CD8-positive, alpha-beta memory T cell (primary cell): Measurements from ENCODE around the gene STIP1. TPM values are rescaled to one million over a fixed set of nuclear protein-coding genes. Genes with fewer than 3 reads are reported as not detected.

Experiments
- CTCF ChIA-PET: fragments of 350-600 bp; sonication (Branson Sonifier 250); formaldehyde crosslinking; loops from one replicate; lab custom pipeline; 2021; ENCODE audit warnings: antibody characterized with exemption; lab: Charles Lee
- POLR2A ChIA-PET: fragments of 350-600 bp; sonication (Branson Sonifier 250); formaldehyde crosslinking; loops from one replicate; lab custom pipeline; 2021; ENCODE audit warnings: antibody characterized with exemption; lab: Charles Lee
- DNase-seq, 5 donors: peaks; one replicate each; pipeline versions ENCODE4 v3.0.0 to v3.0.0-alpha.2; 2020 to 2022; ENCODE audit warnings: mixed read lengths in 1 of 5
- H3K27ac ChIP-seq: one replicate; pipeline ENCODE4 v1.7.0; 2013; ENCODE audit warnings: low read depth, mild to moderate bottlenecking, low read length, moderate library complexity
- H3K27me3 ChIP-seq: 2 replicates; pipeline ENCODE4 v1.7.0; 2013; ENCODE audit warnings: low read length, mild to moderate bottlenecking; ENCODE audit not compliant: insufficient read depth, poor library complexity, severe bottlenecking
- H3K36me3 ChIP-seq: 2 replicates; pipeline ENCODE4 v1.7.0; 2013; ENCODE audit warnings: mild to moderate bottlenecking, low read length, moderate library complexity; ENCODE audit not compliant: insufficient read depth
- H3K4me1 ChIP-seq: 2 replicates; pipeline ENCODE4 v1.7.0; 2013; ENCODE audit warnings: mild to moderate bottlenecking, low read length, moderate library complexity; ENCODE audit not compliant: insufficient read depth
- H3K4me3 ChIP-seq: 2 replicates; pipeline ENCODE4 v1.7.0; 2013; ENCODE audit warnings: mild to moderate bottlenecking, low read length
- H3K9me3 ChIP-seq: 2 replicates; pipeline ENCODE4 v1.7.0; 2013; ENCODE audit warnings: mild to moderate bottlenecking, low read length
- H3K27ac Mint-ChIP-seq, 8 donors: one replicate each; pipeline ENCODE4 v1.8.0; 2020 to 2021; ENCODE audit warnings: mixed read lengths in 8 of 8, mild to moderate bottlenecking in 6 of 8, inconsistent platforms in 3 of 8, moderate library complexity in 3 of 8
- H3K27me3 Mint-ChIP-seq, 2 donors: one replicate each; pipeline ENCODE4 v1.8.0; 2020 to 2021; ENCODE audit warnings: mixed read lengths in 2 of 2, mild to moderate bottlenecking in 1 of 2, moderate library complexity in 1 of 2
- H3K36me3 Mint-ChIP-seq, 3 donors: one replicate each; pipeline ENCODE4 v1.8.0; 2020 to 2021; ENCODE audit warnings: mixed read lengths in 3 of 3, inconsistent platforms in 1 of 3, mild to moderate bottlenecking in 1 of 3
- H3K4me1 Mint-ChIP-seq, 3 donors: one replicate each; pipeline ENCODE4 v1.8.0; 2020 to 2021; ENCODE audit warnings: mixed read lengths in 3 of 3, inconsistent platforms in 1 of 3, mild to moderate bottlenecking in 1 of 3
- H3K4me3 Mint-ChIP-seq, 7 donors: one replicate each; pipeline ENCODE4 v1.8.0; 2020 to 2021; ENCODE audit warnings: mixed read lengths in 7 of 7, mild to moderate bottlenecking in 6 of 7, moderate library complexity in 4 of 7, inconsistent platforms in 2 of 7
- H3K9me3 Mint-ChIP-seq, 5 donors: one replicate each; pipeline ENCODE4 v1.8.0; 2020 to 2022; ENCODE audit warnings: mixed read lengths in 5 of 5, mild to moderate bottlenecking in 3 of 5, moderate library complexity in 2 of 5, inconsistent platforms in 1 of 5
- polyA plus RNA-seq: library from polyadenylated mRNA; unstranded; fragments of 300-500 nt; fragmentation: Illumina TruSeq; gene quantifications from one replicate; pipeline ENCODE4 v1.2.3, GENCODE V29; 2021
- total RNA-seq, 2 experiments: library from RNA; stranded (reverse); gene quantifications; one replicate each; pipeline ENCODE4 v1.2.3, GENCODE V29; 2021

Gene STIP1
- total and polyA plus RNA-seq, 3 experiments from 2014 or later, result 108 to 461 (median 457) TPM

GRCh38 chr11:64192434-64192833 is 6.5 kb downstream of the STIP1 start:
- Mint-ChIP-seq H3K27ac (peak overlapping the region in 4 of 8 donors; percentile 14 to 35 (median 18)), H3K27me3 (no peaks in the 10 kb centered on the region), H3K4me1 (peaks cover 14 to 31% (median 29%) of the 10 kb centered on the region in 3 donors), H3K9me3 (no peaks in the 10 kb centered on the region), H3K4me3 (no peak overlapping the region), H3K36me3 (peaks cover 13 to 65% (median 14%) of the 10 kb centered on the region in 3 donors)
- H3K9me3 ChIP-seq, result no peaks in the 10 kb centered on the region
- no peak overlapping the region for H3K27ac ChIP-seq
- H3K27me3 ChIP-seq, result no peaks in the 10 kb centered on the region
- DNase-seq, result no peak
- peaks cover 49% of the 10 kb centered on the region for H3K36me3 ChIP-seq
- ChIA-PET CTCF (interaction anchor here (1.3 to 1.4 kb wide), 2 partner anchors 14 to 112 kb away, joined by 4 read pairs; partner anchors contain the start of gene FERMT3), POLR2A (no interaction called here)
- H3K4me1 ChIP-seq, result peaks cover 19% of the 10 kb centered on the region
- H3K4me3 ChIP-seq, result no peak overlapping the region

DNA sequence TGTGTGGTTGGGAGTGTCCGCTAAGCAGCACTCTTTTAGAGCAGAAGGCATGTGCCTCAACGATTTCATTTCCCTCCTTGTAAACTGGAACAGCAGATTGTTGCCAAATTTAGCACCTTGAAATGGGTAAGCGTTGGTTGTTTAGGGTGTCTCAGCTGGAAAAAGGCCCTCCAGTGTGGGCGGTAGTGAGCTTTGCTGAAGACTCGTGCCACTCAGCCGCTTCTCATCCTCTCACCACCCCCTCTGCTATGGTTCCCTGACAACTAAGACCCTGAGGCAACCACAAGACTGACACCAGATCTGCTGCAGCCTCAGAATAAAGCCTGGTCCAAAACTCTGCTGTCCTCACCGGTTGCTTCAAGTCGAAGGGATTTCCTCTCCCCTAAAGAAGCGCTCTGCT is 10.7 kb downstream of the STIP1 start:
- no peak for DNase-seq
- Mint-ChIP-seq H3K36me3 (peaks cover 19 to 86% (median 20%) of the 10 kb centered on the region in 3 donors), H3K27me3 (no peaks in the 10 kb centered on the region), H3K4me3 (no peak overlapping the region), H3K4me1 (peaks cover 5 to 13% (median 13%) of the 10 kb centered on the region in 3 donors), H3K9me3 (no peaks in the 10 kb centered on the region), H3K27ac (peak overlapping the region in 3 of 8 donors; percentile 19 to 52 (median 19))
- ChIA-PET CTCF (interaction anchor here (2.4 to 2.6 kb wide), 2 partner anchors 9 to 104 kb away, joined by 5 to 11 read pairs; partner anchors contain the start of gene FERMT3), POLR2A (interaction anchor here (0.6 kb wide), 1 partner anchor 11 kb away, joined by 3 read pairs; no protein-coding TSS in a partner anchor)
- H3K27ac ChIP-seq, result no peak overlapping the region
- no peak overlapping the region for H3K4me3 ChIP-seq
- no peaks in the 10 kb centered on the region for H3K27me3 ChIP-seq
- H3K36me3 ChIP-seq, result peaks cover 68% of the 10 kb centered on the region
- peaks cover 5% of the 10 kb centered on the region for H3K4me1 ChIP-seq
- H3K9me3 ChIP-seq, result no peaks in the 10 kb centered on the region

DNA sequence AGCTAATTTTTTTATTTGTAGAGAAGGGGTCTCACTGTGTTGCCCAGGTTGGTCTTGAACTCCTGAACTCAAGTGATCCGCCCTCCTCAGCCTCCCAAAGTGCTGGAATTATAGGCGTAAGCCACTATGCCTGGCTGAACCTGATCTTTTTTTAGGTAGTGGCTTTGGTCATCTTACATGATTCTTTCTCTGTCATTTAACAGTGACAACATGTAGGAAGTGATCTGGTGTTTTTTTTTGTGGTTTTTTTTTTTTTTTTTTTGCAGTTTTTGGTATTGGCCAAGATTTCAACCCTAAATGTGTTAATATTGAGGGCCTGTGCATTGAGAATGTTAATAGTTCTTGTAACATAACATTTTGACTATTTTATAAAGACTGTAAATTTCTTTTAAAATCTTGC is 12.5 kb downstream of the STIP1 start:
- H3K9me3 Mint-ChIP-seq, result no peaks in the 10 kb centered on the region
- Histone ChIP-seq H3K4me3 (no peak overlapping the region), H3K36me3 (peaks cover 73% of the 10 kb centered on the region), H3K27ac (no peak overlapping the region), H3K4me1 (no peaks in the 10 kb centered on the region), H3K27me3 (no peaks in the 10 kb centered on the region), H3K9me3 (no peaks in the 10 kb centered on the region)
- no peak for DNase-seq
- peaks cover under 1 to 5% (median 4%) of the 10 kb centered on the region in 3 donors for H3K4me1 Mint-ChIP-seq
- H3K27me3 Mint-ChIP-seq, result no peaks in the 10 kb centered on the region
- no peak overlapping the region for H3K4me3 Mint-ChIP-seq
- ChIA-PET CTCF (interaction anchor here (1.8 to 2.4 kb wide), 2 partner anchors 11 to 102 kb away, joined by 4 to 5 read pairs; no protein-coding TSS in a partner anchor), POLR2A (no interaction called here)
- peaks cover 22 to 90% (median 25%) of the 10 kb centered on the region in 3 donors for H3K36me3 Mint-ChIP-seq
- peak overlapping the region in 2 of 8 donors; percentile 12 to 61 for H3K27ac Mint-ChIP-seq

GRCh38 chr11:64201543-64201942 is 15.6 kb downstream of the STIP1 start:
- H3K27me3 ChIP-seq, result no peaks in the 10 kb centered on the region
- Mint-ChIP-seq H3K27ac (peak overlapping the region in 4 of 8 donors; percentile 4 to 88 (median 36)), H3K9me3 (no peaks in the 10 kb centered on the region), H3K4me3 (no peak overlapping the region), H3K4me1 (peaks cover 20 to 29% (median 21%) of the 10 kb centered on the region in 3 donors), H3K36me3 (peaks cover 19 to 73% (median 23%) of the 10 kb centered on the region in 3 donors), H3K27me3 (no peaks in the 10 kb centered on the region)
- DNase-seq, result no peak
- ChIA-PET CTCF (interaction anchor here (0.7 to 10.4 kb wide), 4 partner anchors 101 to 256 kb away, joined by 3 to 281 read pairs (median 4); partner anchors contain the start of genes CATSPERZ, ESRRA, PRDX5 and TRMT112), POLR2A (interaction anchor here (0.7 kb wide), 1 partner anchor 28 kb away, joined by 3 read pairs; no protein-coding TSS in a partner anchor)
- no peak overlapping the region for H3K4me3 ChIP-seq
- H3K9me3 ChIP-seq, result no peaks in the 10 kb centered on the region
- peaks cover 53% of the 10 kb centered on the region for H3K36me3 ChIP-seq
- H3K4me1 ChIP-seq, result peaks cover 25% of the 10 kb centered on the region
- H3K27ac ChIP-seq, result no peak overlapping the region

DNA sequence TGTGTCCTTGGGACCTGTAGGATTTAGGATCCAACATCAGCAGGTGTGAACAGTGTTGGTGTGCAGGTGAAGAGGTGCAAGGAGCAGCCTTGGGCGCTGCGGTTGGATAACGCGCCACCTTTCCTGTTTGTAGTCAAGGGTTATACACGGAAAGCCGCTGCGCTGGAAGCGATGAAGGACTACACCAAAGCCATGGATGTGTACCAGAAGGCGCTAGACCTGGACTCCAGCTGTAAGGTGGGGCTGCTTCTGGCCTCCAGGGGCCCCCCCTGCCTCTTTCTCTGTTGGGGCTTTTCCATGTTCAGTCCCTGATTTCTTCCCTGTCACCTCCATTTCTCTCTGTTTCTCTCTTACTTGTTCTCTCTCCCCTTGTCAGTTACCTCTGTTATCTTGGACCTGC is 17.0 kb downstream of the STIP1 start:
- Mint-ChIP-seq H3K9me3 (no peaks in the 10 kb centered on the region), H3K27ac (peak overlapping the region in 2 of 8 donors; percentile 12 to 92), H3K4me1 (peaks cover 16 to 39% (median 25%) of the 10 kb centered on the region in 3 donors), H3K36me3 (peaks cover 12 to 72% (median 17%) of the 10 kb centered on the region in 3 donors), H3K27me3 (no peaks in the 10 kb centered on the region), H3K4me3 (no peak overlapping the region)
- Histone ChIP-seq H3K36me3 (peaks cover 39% of the 10 kb centered on the region), H3K27me3 (no peaks in the 10 kb centered on the region), H3K4me3 (no peak overlapping the region), H3K9me3 (no peaks in the 10 kb centered on the region), H3K4me1 (peaks cover 28% of the 10 kb centered on the region), H3K27ac (no peak overlapping the region)
- CTCF ChIA-PET, result interaction anchor here (1.7 to 10.4 kb wide), 5 partner anchors 19 to 129 kb away, joined by 5 to 281 read pairs (median 62); partner anchors contain the start of genes CATSPERZ, ESRRA, NUDT22 and PPP1R14B
- DNase-seq, result no peak
- POLR2A ChIA-PET, result interaction anchor here (0.6 to 5.7 kb wide), 2 partner anchors 17 to 49 kb away, joined by 3 to 53 read pairs; partner anchors contain the start of genes PLCB3 and STIP1

- ChIA-PET POLR2A (interaction anchor here (0.6 to 5.7 kb wide), 7 partner anchors 15 to 114 kb away, joined by 3 to 69 read pairs (median 35); partner anchors contain the start of genes FKBP2, NUDT22, PLCB3 and PRDX5), CTCF (interaction anchor here (1.5 to 10.4 kb wide), 18 partner anchors 15 to 449 kb away, joined by 4 to 281 read pairs (median 9); partner anchors contain the start of genes CATSPERZ, DNAJC4, ESRRA and NUDT22)
- Histone ChIP-seq H3K27me3 (no peaks in the 10 kb centered on the region), H3K27ac (no peak overlapping the region), H3K36me3 (peaks cover 38% of the 10 kb centered on the region), H3K4me1 (peaks cover 33% of the 10 kb centered on the region), H3K4me3 (no peak overlapping the region), H3K9me3 (no peaks in the 10 kb centered on the region)
- H3K4me1 Mint-ChIP-seq, result peaks cover 16 to 45% (median 27%) of the 10 kb centered on the region in 3 donors
- H3K27ac Mint-ChIP-seq, result peak overlapping the region in 5 of 8 donors; percentile 12 to 92 (median 60)
- H3K36me3 Mint-ChIP-seq, result peaks cover 12 to 68% (median 17%) of the 10 kb centered on the region in 3 donors
- H3K27me3 Mint-ChIP-seq, result no peaks in the 10 kb centered on the region
- DNase-seq, result no peak
- no peaks in the 10 kb centered on the region for H3K9me3 Mint-ChIP-seq
- peak overlapping the region in 2 of 7 donors; percentile 32 to 48 for H3K4me3 Mint-ChIP-seq
Observed at GRCh38 chr11:64203421-64204079, 17.6 kb downstream of the STIP1 start.

DNA sequence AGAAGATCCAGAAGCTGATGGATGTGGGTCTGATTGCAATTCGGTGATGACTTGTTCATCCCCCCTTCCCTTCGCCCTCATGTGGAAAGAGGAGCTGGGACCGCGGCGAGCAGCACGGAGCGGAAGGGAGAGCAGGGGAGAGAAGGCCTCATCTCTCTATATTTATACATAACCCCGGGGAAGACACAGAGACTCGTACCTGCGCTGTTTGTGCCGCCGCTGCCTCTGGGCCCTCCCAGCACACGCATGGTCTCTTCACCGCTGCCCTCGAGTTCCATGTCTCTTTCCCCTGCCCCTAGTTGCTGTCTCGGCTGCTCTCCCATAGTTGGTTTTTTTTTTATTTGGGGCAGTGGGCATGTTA is 18.1 kb downstream of the STIP1 start:
- H3K4me3 Mint-ChIP-seq, result peak overlapping the region in 2 of 7 donors; percentile 32 to 48
- peak overlapping the region in 7 of 8 donors; percentile 72 to 99 (median 96) for H3K27ac Mint-ChIP-seq
- no peak for DNase-seq
- Histone ChIP-seq H3K36me3 (peaks cover 38% of the 10 kb centered on the region), H3K9me3 (no peaks in the 10 kb centered on the region), H3K27me3 (no peaks in the 10 kb centered on the region), H3K4me3 (no peak overlapping the region), H3K27ac (no peak overlapping the region), H3K4me1 (peaks cover 38% of the 10 kb centered on the region)
- no peaks in the 10 kb centered on the region for H3K27me3 Mint-ChIP-seq
- no peaks in the 10 kb centered on the region for H3K9me3 Mint-ChIP-seq
- ChIA-PET CTCF (interaction anchor here (0.6 to 10.4 kb wide), 39 partner anchors 8 to 448 kb away, joined by 3 to 281 read pairs (median 6); partner anchors contain the start of genes BAD, CATSPERZ, DNAJC4 and ESRRA), POLR2A (interaction anchor here (1.0 to 5.7 kb wide), 9 partner anchors 14 to 114 kb away, joined by 3 to 69 read pairs (median 19); partner anchors contain the start of genes DNAJC4, ESRRA, FKBP2 and NUDT22)
- H3K36me3 Mint-ChIP-seq, result peaks cover 12 to 66% (median 17%) of the 10 kb centered on the region in 3 donors
- peaks cover 16 to 50% (median 31%) of the 10 kb centered on the region in 3 donors for H3K4me1 Mint-ChIP-seq
